Activated CD4-positive, alpha-beta T cell treated with anti-CD3 and anti-CD28 coated beads for 1 hour (primary cell): ENCODE measurements around the gene TRAF4.

Source experiments
- DNase-seq: peaks from one replicate; pipeline ENCODE4 v3.0.0-alpha.2; 2020

The TRAF4 gene

GRCh38 chr17:28743243-28744103 is at the start of gene TRAF4:
Gene TRAF4 (plus strand): TSS chr17:28744011. CDS start chr17:28744113, 102 bp downstream.
- DNase-seq: peak; percentile 60

GRCh38 chr17:28698253-28698941 is 45.4 kb upstream of the TRAF4 start:
- DNase-seq: no peak

- DNase-seq: no peak
These were observed 43.5 kb upstream of the TRAF4 start for GRCh38 chr17:28700278-28700677.

- DNase-seq: no peak
These were observed 42.9 kb upstream of the TRAF4 start for GRCh38 chr17:28700830-28701492.

GRCh38 chr17:28702026-28702751 is 41.6 kb upstream of the TRAF4 start:
- DNase-seq: no peak

- DNase-seq: no peak
These were observed 41.1 kb upstream of the TRAF4 start for GRCh38 chr17:28702752-28703150.

GRCh38 chr17:28703552-28704218 is 40.1 kb upstream of the TRAF4 start:
- DNase-seq: no peak

- no peak for DNase-seq
These were observed 39.5 kb upstream of the TRAF4 start for GRCh38 chr17:28704219-28704858.

- no peak for DNase-seq
These were observed 38.6 kb upstream of the TRAF4 start for GRCh38 chr17:28705074-28705659.

- DNase-seq: no peak
These were observed 38.0 kb upstream of the TRAF4 start for GRCh38 chr17:28705728-28706334.

GRCh38 chr17:28706471-28707338 is 37.1 kb upstream of the TRAF4 start:
- DNase-seq: no peak

GRCh38 chr17:28707339-28707720 is 36.5 kb upstream of the TRAF4 start:
- no peak for DNase-seq

GRCh38 chr17:28710861-28711722 is 32.7 kb upstream of the TRAF4 start:
- DNase-seq: peak; percentile 85

GRCh38 chr17:28711723-28712031 is 32.1 kb upstream of the TRAF4 start, which contains the start of gene PROCA1:
Gene PROCA1 (minus strand): TSS chr17:28711888. CDS start chr17:28711660, 228 bp downstream.
- no peak for DNase-seq

- peak; percentile 42 for DNase-seq
These were observed 31.6 kb upstream of the TRAF4 start for GRCh38 chr17:28712032-28712704.

- DNase-seq: no peak
These were observed 31.0 kb upstream of the TRAF4 start for GRCh38 chr17:28712705-28713415.

- DNase-seq: no peak
These were observed 29.5 kb upstream of the TRAF4 start for GRCh38 chr17:28714281-28714680.

GRCh38 chr17:28715217-28715616 is 28.6 kb upstream of the TRAF4 start:
- no peak for DNase-seq
